Endothelial cell of umbilical vein (primary cell): Measurements from ENCODE around the gene KRT38. TPM values are rescaled to one million over a fixed set of nuclear protein-coding genes. Genes with fewer than 3 reads are reported as not detected.

Experiments used
- BruUV-seq: library from RNA; stranded (reverse); fragments of 400-500 nt; replicated peaks from 2 replicates; lab custom pipeline; 2021; lab: Mats Ljungman, UMichigan
- CTCF ChIA-PET: fragments of 300-600, 350-600 bp; sonication (Branson Sonifier 250); formaldehyde crosslinking; loops from one replicate; lab custom pipeline; 2021; ENCODE audit warnings: antibody characterized with exemption, inconsistent platforms; lab: Charles Lee
- POLR2A ChIA-PET: fragments of 300-600, 350-600 bp; sonication (Branson Sonifier 250); formaldehyde crosslinking; loops from one replicate; lab custom pipeline; 2021; ENCODE audit warnings: antibody characterized with exemption, inconsistent platforms; lab: Charles Lee
- DNase-seq: peaks from one replicate; pipeline ENCODE4 v3.0.0-alpha.2; 2011; ENCODE audit warnings: low read depth, low spot score
- FAIRE-seq: peaks from 2 replicates; lab custom pipeline; 2011; peaks lifted over from hg19 to GRCh38; lab: Jason Lieb, UNC
- H2AFZ ChIP-seq: 2 replicates; pipeline ENCODE4 v1.6.0; 2012; ENCODE audit warnings: low read depth, low read length, control low read depth, inconsistent platforms
- H3K27ac ChIP-seq: 2 replicates; pipeline ENCODE4 v1.5.1; 2011; ENCODE audit warnings: low read depth, mild to moderate bottlenecking, control low read depth, low read length, moderate library complexity; ENCODE audit not compliant: insufficient read depth
- H3K27me3 ChIP-seq, 2 experiments: 2 replicates each; pipeline versions ENCODE4 v1.6.0 to v1.6.1; 2011; ENCODE audit warnings: low read length in 2 of 2, mixed read lengths in 1 of 2; ENCODE audit not compliant: control insufficient read depth in 2 of 2, insufficient read depth in 2 of 2
- H3K36me3 ChIP-seq, 2 experiments: 2 replicates in 1 of 2; 3 replicates in 1 of 2; pipeline ENCODE4 v1.5.1; 2011; ENCODE audit warnings: low read length in 2 of 2, mild to moderate bottlenecking in 1 of 2, moderate library complexity in 1 of 2; ENCODE audit not compliant: control insufficient read depth in 2 of 2, insufficient read depth in 2 of 2; ENCODE audit errors: extremely low read depth in 1 of 2
- H3K4me1 ChIP-seq: 3 replicates; pipeline ENCODE4 v1.5.1; 2011; ENCODE audit warnings: mild to moderate bottlenecking, low read length; ENCODE audit not compliant: control insufficient read depth, insufficient read depth; ENCODE audit errors: extremely low read depth
- H3K4me2 ChIP-seq: 2 replicates; pipeline ENCODE4 v1.6.1; 2011; ENCODE audit warnings: low read length, control low read depth, mixed read lengths; ENCODE audit not compliant: insufficient read depth
- H3K4me3 ChIP-seq, 3 experiments: fragments of 200-600 bp in 1 of 3; sonication (generic), shearing (Covaris generic) in 1 of 3; replicated peaks in 1 of 3; 2 replicates each; pipeline ENCODE4 v1.5.1; 2011 to 2016; ENCODE audit warnings: control low read depth in 3 of 3, low read length in 3 of 3, mild to moderate bottlenecking in 2 of 3, inconsistent platforms in 1 of 3, low read depth in 1 of 3, moderate library complexity in 1 of 3; ENCODE audit not compliant: insufficient read depth in 1 of 3
- H3K79me2 ChIP-seq: 2 replicates; pipeline ENCODE4 v1.6.0; 2012; ENCODE audit warnings: low read length, inconsistent platforms; ENCODE audit not compliant: control insufficient read depth, insufficient read depth
- H3K9ac ChIP-seq: replicated peaks from 2 replicates; pipeline ENCODE3; 2011; ENCODE audit warnings: low read length, control low read depth; ENCODE audit not compliant: insufficient read depth; ENCODE audit errors: extremely low read depth
- H3K9me1 ChIP-seq: replicated peaks from 3 replicates; pipeline ENCODE4 v1.6.0; 2011; ENCODE audit warnings: mild to moderate bottlenecking, low read length; ENCODE audit not compliant: control insufficient read depth, insufficient read depth; ENCODE audit errors: extremely low read depth
- H3K9me3 ChIP-seq: replicated peaks from 2 replicates; pipeline ENCODE4 v1.5.1; 2012; ENCODE audit warnings: low read length, inconsistent platforms; ENCODE audit not compliant: control insufficient read depth, insufficient read depth
- H4K20me1 ChIP-seq: replicated peaks from 2 replicates; pipeline ENCODE3; 2011; ENCODE audit warnings: mild to moderate bottlenecking, low read length; ENCODE audit not compliant: control insufficient read depth, insufficient read depth; ENCODE audit errors: extremely low read depth
- CTCF ChIP-seq, 2 donors: IDR thresholded peaks; 1 replicate in 1 of 2; 2 replicates in 1 of 2; pipeline ENCODE4 v1.5.1; 2011; ENCODE audit warnings: low read length in 2 of 2, mild to moderate bottlenecking in 2 of 2, moderate library complexity in 2 of 2, control low read depth in 1 of 2, inconsistent platforms in 1 of 2, low read depth in 1 of 2; ENCODE audit not compliant: insufficient read depth in 1 of 2; ENCODE audit errors: extremely low read depth in 1 of 2
- EZH2 ChIP-seq: IDR thresholded peaks from 2 replicates; pipeline ENCODE4 v1.6.1; 2012; ENCODE audit warnings: borderline replicate concordance, low read depth, mild to moderate bottlenecking, moderate library complexity, low read length, inconsistent platforms; ENCODE audit not compliant: severe bottlenecking
- FOS ChIP-seq: IDR thresholded peaks from 2 replicates; pipeline ENCODE4 v1.6.1; 2011; ENCODE audit warnings: mild to moderate bottlenecking, low read length, moderate library complexity, borderline replicate concordance; ENCODE audit not compliant: insufficient read depth
- GATA2 ChIP-seq: IDR thresholded peaks from 2 replicates; pipeline ENCODE4 v1.7.0; 2011; ENCODE audit warnings: low read depth, mild to moderate bottlenecking, moderate library complexity, mixed read lengths, low read length; ENCODE audit not compliant: insufficient read length, insufficient read depth
- JUN ChIP-seq: IDR thresholded peaks from 2 replicates; pipeline ENCODE4 v1.6.1; 2011; ENCODE audit warnings: borderline replicate concordance, low read depth; ENCODE audit not compliant: insufficient read length, insufficient read depth
- MAX ChIP-seq: IDR thresholded peaks from 2 replicates; pipeline ENCODE4 v1.6.1; 2011; ENCODE audit not compliant: insufficient read depth, insufficient read length
- MYC ChIP-seq: IDR thresholded peaks from one replicate; pipeline ENCODE4 v1.6.1; 2011; ENCODE audit warnings: mild to moderate bottlenecking, low read depth, low read length
- POLR2A ChIP-seq: IDR thresholded peaks from 2 replicates; pipeline ENCODE4 v1.6.1; 2012; ENCODE audit warnings: low read depth, mild to moderate bottlenecking, control low read depth, low read length
- POLR2AphosphoS5 ChIP-seq: IDR thresholded peaks from 2 replicates; pipeline ENCODE4 v1.6.1; 2012; ENCODE audit warnings: low read depth, mild to moderate bottlenecking, control low read depth, low read length, moderate library complexity; ENCODE audit not compliant: insufficient read depth
- dilution Hi-C: fragments of 300-500 bp; cut with MboI; formaldehyde crosslinking; loops from one replicate; pipeline ENCODE4 v1.15.0; 2019; ENCODE audit warnings: low sequenced_read_pairs; ENCODE audit not compliant: extremely low pct_ligation_motif_present
- intact Hi-C: fragments of 100-400 bp; cut with micrococcal nuclease; formaldehyde crosslinking; loops from one replicate; pipeline ENCODE4 v1.10.0; 2022
- polyA plus RNA-seq, 4 experiments: library from polyadenylated mRNA; depleted of rRNA in 3 of 4; stranded (reverse) in 3 of 4; unstranded in 1 of 4; fragments of >200 nt; gene quantifications; 2 replicates each; pipeline versions ENCODE4 v1.2.1 to v1.2.3, GENCODE V29; 2011 to 2012; ENCODE audit warnings: missing spikeins in 1 of 4
- total RNA-seq: library from RNA; stranded (reverse); gene quantifications from 2 replicates; pipeline ENCODE4 v1.2.3, GENCODE V29; 2021

KRT38 gene
- total and polyA plus RNA-seq, 2 donors (not counting 3 experiments of a cell fraction or from before 2014, with no cell fraction given), result not detected

- no peaks in the 10 kb centered on the region for H3K79me2 ChIP-seq
- no peak for DNase-seq
- H3K9ac ChIP-seq, result no peak overlapping the region
- no peaks in the 10 kb centered on the region for H3K4me1 ChIP-seq
- BruUV-seq, result no TSS peak
- no peak overlapping the region for H3K4me2 ChIP-seq
- no peaks in the 10 kb centered on the region for H3K9me3 ChIP-seq
- H3K4me3 ChIP-seq, result no peak overlapping the region
- H3K27me3 ChIP-seq, result peaks cover 2 to 9% of the 10 kb centered on the region in 2 experiments
- POLR2A ChIA-PET, result no interaction called here
- intact Hi-C loops (no loop called here), dilution Hi-C loops (no loop called here)
- no peak for TF ChIP-seq FOS
- TF ChIP-seq CTCF (IDR thresholded peaks at IDR 0.05; ENCODE audit: extremely low read depth in 1 of 2, insufficient read depth in 1 of 2, low read depth in 1 of 2, low read length in 2 of 2), result no peak
- no peak for TF ChIP-seq JUN
- TF ChIP-seq POLR2A, result no peak
- TF ChIP-seq POLR2AphosphoS5, result no peak
- no peak for TF ChIP-seq GATA2
- no peak for TF ChIP-seq EZH2
- no peak for TF ChIP-seq MAX
- no peak for TF ChIP-seq MYC
- H3K27ac ChIP-seq, result no peak overlapping the region
- no peak overlapping the region for H2AFZ ChIP-seq
- H3K9me1 ChIP-seq, result no peaks in the 10 kb centered on the region
- CTCF ChIA-PET, result interaction anchor here (1.0 kb wide), 1 partner anchor 85 kb away, joined by 4 read pairs; no protein-coding TSS in a partner anchor
- H4K20me1 ChIP-seq, result no peaks in the 10 kb centered on the region
- no peak for FAIRE-seq
- no peaks in the 10 kb centered on the region for H3K36me3 ChIP-seq
Measured at GRCh38 chr17:41464173-41464572, 23.4 kb upstream of the KRT38 start.
